OCI-LY1 (cell line): Measurements from ENCODE around the gene SCN4B.

Experiments
- H2AFZ ChIP-seq: fragments of 200-600 bp; sonication (generic), shearing (Covaris generic); 2 replicates; pipeline ENCODE4 v1.6.0; 2014; ENCODE audit warnings: antibody characterized with exemption, mild to moderate bottlenecking, low read length
- H3F3A ChIP-seq: fragments of 200-600 bp; sonication (generic), shearing (Covaris generic); 2 replicates; pipeline ENCODE4 v1.6.0; 2014; ENCODE audit warnings: mild to moderate bottlenecking, antibody characterized with exemption, low read length, moderate library complexity; ENCODE audit not compliant: insufficient read depth
- H3K27ac ChIP-seq: fragments of 200-600 bp; sonication (generic); 2 replicates; pipeline ENCODE4 v1.5.1; 2014; ENCODE audit warnings: low read length, mixed run types, mild to moderate bottlenecking, low read depth; ENCODE audit not compliant: poor library complexity, severe bottlenecking
- H3K27me3 ChIP-seq: fragments of 200-600 bp; sonication (generic); 2 replicates; pipeline ENCODE4 v1.6.0; 2014; ENCODE audit warnings: antibody characterized with exemption, mild to moderate bottlenecking, low read length, moderate library complexity; ENCODE audit not compliant: insufficient read depth
- H3K36me3 ChIP-seq: fragments of 200-600 bp; sonication (generic); 2 replicates; pipeline ENCODE4 v1.6.1; 2014; ENCODE audit warnings: mild to moderate bottlenecking, antibody characterized with exemption, low read length, moderate library complexity, mixed read lengths; ENCODE audit not compliant: insufficient read depth
- H3K4me1 ChIP-seq: fragments of 200-600 bp; sonication (generic); 2 replicates; pipeline ENCODE4 v1.5.1; 2014; ENCODE audit warnings: mild to moderate bottlenecking, low read length, moderate library complexity; ENCODE audit not compliant: insufficient read depth, severe bottlenecking
- H3K4me2 ChIP-seq: fragments of 200-600 bp; sonication (generic), shearing (Covaris generic); 2 replicates; pipeline ENCODE4 v1.6.1; 2014; ENCODE audit warnings: low read length
- H3K4me3 ChIP-seq: fragments of 200-600 bp; sonication (generic); 2 replicates; pipeline ENCODE4 v1.5.1; 2014; ENCODE audit warnings: low read length, low read depth, mild to moderate bottlenecking, mixed read lengths; ENCODE audit not compliant: poor library complexity, severe bottlenecking
- H3K79me2 ChIP-seq: fragments of 200-600 bp; shearing (Covaris generic); 2 replicates; pipeline ENCODE4 v1.6.1; 2016; ENCODE audit warnings: mixed run types, low read length, mixed read lengths; ENCODE audit not compliant: insufficient read depth
- H3K9ac ChIP-seq: fragments of 200-600 bp; sonication (generic), shearing (Covaris generic); 2 replicates; pipeline ENCODE4 v1.6.1; 2014; ENCODE audit warnings: mild to moderate bottlenecking, low read length, mixed read lengths
- H3K9me2 ChIP-seq: fragments of 200-600 bp; sonication (generic), shearing (Covaris generic); 2 replicates; pipeline ENCODE4 v1.6.1; 2014; ENCODE audit warnings: low read depth, mild to moderate bottlenecking, low read length, mixed read lengths
- H3K9me3 ChIP-seq: fragments of 200-600 bp; shearing (Covaris generic); 2 replicates; pipeline ENCODE4 v1.6.1; 2014; ENCODE audit warnings: low read length, mixed read lengths
- H4K20me1 ChIP-seq: fragments of 200-600 bp; sonication (generic), shearing (Covaris generic); 2 replicates; pipeline ENCODE4 v1.6.0; 2016; ENCODE audit warnings: mild to moderate bottlenecking, low read length; ENCODE audit not compliant: insufficient read depth
- CTCF ChIP-seq: fragments of 200-600 bp; sonication (generic), shearing (Covaris generic); IDR thresholded peaks from 2 replicates; pipeline ENCODE4 v1.5.1; 2017; ENCODE audit warnings: mild to moderate bottlenecking, antibody characterized with exemption, low read length, moderate library complexity, mixed read lengths
- EZH2 ChIP-seq: fragments of 200-600 bp; sonication (generic), shearing (Covaris generic); IDR thresholded peaks from 2 replicates; pipeline ENCODE4 v1.8.0; 2017; ENCODE audit warnings: borderline replicate concordance, mixed run types, mild to moderate bottlenecking, antibody characterized with exemption, low read length, moderate library complexity, mixed read lengths

Gene SCN4B

GRCh38 chr11:118167906-118168305 lies 15.3 kb upstream of the SCN4B start:
- H3K27me3 ChIP-seq: no peaks in the 10 kb centered on the region; the same call in 1 of the 2 replicates
- H3K9me3 ChIP-seq: no peaks in the 10 kb centered on the region
- H3K4me2 ChIP-seq: no peak overlapping the region
- H3F3A ChIP-seq: no peaks in the 10 kb centered on the region
- H2AFZ ChIP-seq: no peak overlapping the region
- no peaks in the 10 kb centered on the region for H3K9me2 ChIP-seq
- no peaks in the 10 kb centered on the region for H3K4me1 ChIP-seq
- H3K9ac ChIP-seq: no peak overlapping the region
- no peak for TF ChIP-seq CTCF
- TF ChIP-seq EZH2: no peak
- H3K36me3 ChIP-seq: no peaks in the 10 kb centered on the region
- H3K79me2 ChIP-seq: no peaks in the 10 kb centered on the region
- H3K27ac ChIP-seq: no peak overlapping the region
- H4K20me1 ChIP-seq: no peaks in the 10 kb centered on the region
- H3K4me3 ChIP-seq: no peak overlapping the region

GRCh38 chr11:118167253-118167652 lies 14.6 kb upstream of the SCN4B start:
- Histone ChIP-seq H3K9me2 (no peaks in the 10 kb centered on the region), H3K27me3 (no peaks in the 10 kb centered on the region; the same call in 1 of the 2 replicates), H3K9ac (no peak overlapping the region), H3K9me3 (no peaks in the 10 kb centered on the region), H3F3A (no peaks in the 10 kb centered on the region), H3K36me3 (no peaks in the 10 kb centered on the region), H4K20me1 (no peaks in the 10 kb centered on the region), H3K4me1 (no peaks in the 10 kb centered on the region), H3K4me2 (no peak overlapping the region), H3K79me2 (no peaks in the 10 kb centered on the region), H2AFZ (no peak overlapping the region), H3K27ac (no peak overlapping the region), H3K4me3 (no peak overlapping the region)
- TF ChIP-seq CTCF (no peak), EZH2 (no peak)

- H3K79me2 ChIP-seq: no peaks in the 10 kb centered on the region
Measured at GRCh38 chr11:118166641-118167040, 14.0 kb upstream of the SCN4B start.

More at GRCh38 chr11:118166641-118167040, 14.0 kb upstream of the SCN4B start:
- Histone ChIP-seq H3K4me1 (no peaks in the 10 kb centered on the region), H4K20me1 (no peaks in the 10 kb centered on the region), H3K27me3 (no peaks in the 10 kb centered on the region; the same call in 1 of the 2 replicates), H3K4me3 (no peak overlapping the region), H3F3A (no peaks in the 10 kb centered on the region), H3K27ac (no peak overlapping the region), H3K9ac (no peak overlapping the region), H3K36me3 (no peaks in the 10 kb centered on the region), H2AFZ (no peak overlapping the region), H3K4me2 (no peak overlapping the region), H3K9me3 (no peaks in the 10 kb centered on the region), H3K9me2 (no peaks in the 10 kb centered on the region)
- no peak for TF ChIP-seq CTCF
- no peak for TF ChIP-seq EZH2
